Smooth muscle cell (in vitro differentiated cells): ENCODE data around the gene TRIP11. TPM values are rescaled to one million over a fixed set of nuclear protein-coding genes. Genes with fewer than 3 reads are reported as not detected.

Experiments
- DNase-seq: peaks from one replicate; lab custom pipeline; 2025; ENCODE audit not compliant: unreplicated experiment; lab: John Stamatoyannopoulos, UW
- H2AFZ ChIP-seq: fragments of 200-600 bp; sonication (generic); 2 replicates; pipeline ENCODE4 v1.6.0; 2016; ENCODE audit warnings: antibody characterized with exemption, low read depth, mild to moderate bottlenecking
- H3F3A ChIP-seq: fragments of 200-600 bp; sonication (generic); 2 replicates; pipeline ENCODE4 v1.6.0; 2017; ENCODE audit warnings: antibody characterized with exemption, low read depth
- H3K27ac ChIP-seq: fragments of 200-600 bp; sonication (generic); 2 replicates; pipeline ENCODE4 v1.5.1; 2016; ENCODE audit warnings: low read depth, mild to moderate bottlenecking
- H3K27me3 ChIP-seq: fragments of 200-600 bp; sonication (generic); 2 replicates; pipeline ENCODE4 v1.6.1; 2016; ENCODE audit warnings: low read depth, mild to moderate bottlenecking
- H3K36me3 ChIP-seq: fragments of 200-600 bp; sonication (generic); 2 replicates; pipeline ENCODE4 v1.5.1; 2016; ENCODE audit warnings: low read depth
- H3K4me1 ChIP-seq: fragments of 200-600 bp; sonication (generic); 2 replicates; pipeline ENCODE4 v1.5.1; 2016; ENCODE audit warnings: low read depth
- H3K4me2 ChIP-seq: fragments of 200-600 bp; sonication (generic); 2 replicates; pipeline ENCODE4 v1.6.0; 2016; ENCODE audit warnings: mild to moderate bottlenecking
- H3K4me3 ChIP-seq: fragments of 200-600 bp; sonication (generic); 2 replicates; pipeline ENCODE4 v1.5.1; 2016; ENCODE audit warnings: mild to moderate bottlenecking
- H3K79me2 ChIP-seq: fragments of 200-600 bp; sonication (generic); 2 replicates; pipeline ENCODE4 v1.6.0; 2016; ENCODE audit warnings: low read depth, mild to moderate bottlenecking
- H3K9ac ChIP-seq: fragments of 200-600 bp; sonication (generic); 2 replicates; pipeline ENCODE4 v1.6.0; 2016; ENCODE audit warnings: low read depth
- H3K9me3 ChIP-seq: fragments of 200-600 bp; sonication (generic); replicated peaks from 2 replicates; pipeline ENCODE4 v1.5.1; 2016; ENCODE audit warnings: low read depth
- H4K20me1 ChIP-seq: fragments of 200-600 bp; sonication (generic); 2 replicates; pipeline ENCODE4 v1.6.0; 2016; ENCODE audit warnings: low read depth
- WGBS: methylation state at CpG from one replicate; pipeline ENCODE4 v1.1.7; 2016; ENCODE audit warnings: low lambda C conversion rate; 5-methylcytosine and 5-hydroxymethylcytosine counted together
- polyA plus RNA-seq: library from polyadenylated mRNA; unstranded; fragments of >200 nt; fragmentation: Nextera tagmentation; extraction: Ambion mirVana; gene quantifications from 2 replicates; pipeline ENCODE4 v1.2.1, GENCODE V29; 2016
- total RNA-seq: library from RNA; depleted of rRNA; stranded (reverse); fragments of >200 nt; gene quantifications from 2 replicates; pipeline ENCODE4 v1.2.3, GENCODE V29; 2014
- TF ChIP-seq, protein P1 (sequence below): fragments of 200-600 bp; sonication (generic); IDR thresholded peaks from 2 replicates; pipeline ENCODE4 v1.5.1; 2017; ENCODE audit warnings: borderline replicate concordance, mild to moderate bottlenecking, antibody characterized with exemption; ENCODE audit not compliant: insufficient read depth, poor library complexity, severe bottlenecking

Gene TRIP11
- total RNA-seq (38.1 and 61.5 TPM in 2 replicates), polyA plus RNA-seq (30.0 and 45.4 TPM in 2 replicates)

DNA sequence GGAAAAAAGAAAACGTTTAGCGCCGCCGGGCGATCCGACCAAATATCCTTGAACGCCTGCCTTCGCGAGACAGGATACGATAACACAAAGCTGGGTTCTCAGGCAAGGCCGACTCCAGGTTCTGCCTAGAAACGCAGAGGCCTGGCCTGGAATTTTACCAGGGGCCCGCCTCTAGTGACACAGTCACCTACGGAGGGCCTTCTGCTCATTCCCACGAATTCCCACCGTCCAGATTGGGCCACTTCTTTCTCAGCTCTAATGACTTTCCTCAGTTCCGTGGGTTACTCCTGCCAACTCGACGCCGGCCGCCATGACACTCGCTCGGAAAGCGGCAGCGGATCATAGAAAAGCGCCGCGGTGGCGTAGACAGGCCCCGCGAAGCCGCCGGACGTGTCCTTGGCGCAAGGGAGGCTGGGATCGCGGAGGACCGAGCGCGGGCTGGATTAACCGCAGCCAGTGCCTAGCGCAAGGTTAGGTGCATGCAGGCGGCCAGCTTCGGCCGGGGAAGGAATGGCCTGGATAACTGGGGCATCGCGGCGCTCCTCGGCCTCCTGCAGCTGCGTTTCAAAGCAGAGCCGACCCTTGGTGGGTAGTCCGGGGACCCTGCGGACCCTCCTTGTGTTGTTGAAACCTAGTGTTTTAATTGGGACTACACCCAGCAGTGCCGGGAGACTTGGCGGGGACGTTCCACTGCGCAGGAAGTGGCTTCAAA, at the start of gene TRIP11:
TSS of gene TRIP11 (minus strand) at position 341 of the 712 bp plus-strand sequence. CDS start 374 bp downstream, outside the sequence.
- Histone ChIP-seq H3K79me2 (peaks cover 48% of the 10 kb centered on the region), H3K27me3 (no peaks in the 10 kb centered on the region), H3K9ac (peak within 1 kb of the TSS; percentile 98), H3K36me3 (no peaks in the 10 kb centered on the region), H3K27ac (peak within 1 kb of the TSS; percentile 98), H3K4me2 (peak within 1 kb of the TSS; percentile 100), H3K4me1 (peaks cover 9% of the 10 kb centered on the region), H3F3A (no peaks in the 10 kb centered on the region), H3K9me3 (no peaks in the 10 kb centered on the region), H2AFZ (peak within 1 kb of the TSS; percentile 83), H4K20me1 (peaks cover 40% of the 10 kb centered on the region), H3K4me3 (peak within 1 kb of the TSS; percentile 69)
- TF ChIP-seq, protein P1, sequence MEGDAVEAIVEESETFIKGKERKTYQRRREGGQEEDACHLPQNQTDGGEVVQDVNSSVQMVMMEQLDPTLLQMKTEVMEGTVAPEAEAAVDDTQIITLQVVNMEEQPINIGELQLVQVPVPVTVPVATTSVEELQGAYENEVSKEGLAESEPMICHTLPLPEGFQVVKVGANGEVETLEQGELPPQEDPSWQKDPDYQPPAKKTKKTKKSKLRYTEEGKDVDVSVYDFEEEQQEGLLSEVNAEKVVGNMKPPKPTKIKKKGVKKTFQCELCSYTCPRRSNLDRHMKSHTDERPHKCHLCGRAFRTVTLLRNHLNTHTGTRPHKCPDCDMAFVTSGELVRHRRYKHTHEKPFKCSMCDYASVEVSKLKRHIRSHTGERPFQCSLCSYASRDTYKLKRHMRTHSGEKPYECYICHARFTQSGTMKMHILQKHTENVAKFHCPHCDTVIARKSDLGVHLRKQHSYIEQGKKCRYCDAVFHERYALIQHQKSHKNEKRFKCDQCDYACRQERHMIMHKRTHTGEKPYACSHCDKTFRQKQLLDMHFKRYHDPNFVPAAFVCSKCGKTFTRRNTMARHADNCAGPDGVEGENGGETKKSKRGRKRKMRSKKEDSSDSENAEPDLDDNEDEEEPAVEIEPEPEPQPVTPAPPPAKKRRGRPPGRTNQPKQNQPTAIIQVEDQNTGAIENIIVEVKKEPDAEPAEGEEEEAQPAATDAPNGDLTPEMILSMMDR, result no peak
- DNase-seq, result peak; percentile 79
- under 1% methylated on average over 57 of the region's 57 CpGs for WGBS

DNA sequence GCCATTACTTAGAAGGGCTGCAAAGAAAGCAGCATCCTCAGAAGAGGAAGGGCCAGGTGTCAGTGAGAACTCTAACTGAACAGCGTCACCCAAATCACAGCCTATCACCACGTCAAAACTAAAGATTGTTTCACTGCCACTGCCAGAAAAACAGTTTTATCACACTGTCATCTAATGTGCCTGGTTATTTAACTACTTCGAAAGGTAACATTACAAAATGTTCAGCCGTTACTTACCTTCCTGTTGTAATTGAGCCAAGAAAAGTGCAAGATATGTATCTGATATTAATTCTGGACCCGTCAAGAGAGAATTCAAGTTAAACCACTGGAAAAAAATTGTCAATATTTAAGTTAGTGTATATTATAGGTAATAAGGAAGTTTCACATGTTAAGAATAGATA, 48.6 kb upstream of the TRIP11 start:
- no peaks in the 10 kb centered on the region for H4K20me1 ChIP-seq
- H3F3A ChIP-seq, result no peaks in the 10 kb centered on the region
- no peak overlapping the region for H3K4me2 ChIP-seq
- H3K9me3 ChIP-seq, result no peaks in the 10 kb centered on the region
- H3K4me3 ChIP-seq, result no peak overlapping the region
- no peaks in the 10 kb centered on the region for H3K4me1 ChIP-seq
- TF ChIP-seq, protein P1, result no peak
- no peak overlapping the region for H2AFZ ChIP-seq
- no peaks in the 10 kb centered on the region for H3K79me2 ChIP-seq
- WGBS, result 96% methylated on average over 5 of the region's 5 CpGs
- H3K36me3 ChIP-seq, result peaks cover 7% of the 10 kb centered on the region
- H3K27me3 ChIP-seq, result no peaks in the 10 kb centered on the region
- H3K27ac ChIP-seq, result no peak overlapping the region
- no peak overlapping the region for H3K9ac ChIP-seq
- no peak for DNase-seq

DNA sequence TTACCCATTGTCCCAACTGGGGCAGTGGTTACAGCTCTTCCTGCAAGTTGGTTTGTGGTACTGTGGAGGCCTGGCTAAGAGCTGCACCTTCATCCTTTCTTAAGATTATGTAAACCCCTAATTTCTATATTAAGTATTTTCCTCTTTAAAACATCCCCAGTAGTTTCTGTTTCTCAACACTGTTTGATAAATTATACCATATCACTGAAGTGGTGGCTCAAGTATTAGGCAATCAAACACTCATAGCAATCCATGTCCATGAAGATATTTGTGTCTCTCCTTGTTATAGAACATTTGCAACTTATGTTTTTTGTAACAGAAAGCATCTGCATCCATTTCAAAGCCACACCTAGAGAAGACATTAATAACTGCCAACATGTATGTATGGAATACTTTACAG, 34.7 kb upstream of the TRIP11 start:
- H3K4me3 ChIP-seq, result no peak overlapping the region
- H4K20me1 ChIP-seq, result no peaks in the 10 kb centered on the region
- no peaks in the 10 kb centered on the region for H3K79me2 ChIP-seq
- no peaks in the 10 kb centered on the region for H3K9me3 ChIP-seq
- H3K4me2 ChIP-seq, result no peak overlapping the region
- no peak for DNase-seq
- no peak overlapping the region for H3K9ac ChIP-seq
- H3K27me3 ChIP-seq, result no peaks in the 10 kb centered on the region
- H3K27ac ChIP-seq, result no peak overlapping the region
- H3K4me1 ChIP-seq, result no peaks in the 10 kb centered on the region
- H2AFZ ChIP-seq, result no peak overlapping the region
- TF ChIP-seq, protein P1, result no peak
- peaks cover 11% of the 10 kb centered on the region for H3K36me3 ChIP-seq
- H3F3A ChIP-seq, result no peaks in the 10 kb centered on the region
